HCEC 1CT (cell line): ENCODE data around the gene ITGB3.
"Not testable (repeated sequence)": the region's sequence is repeated elsewhere in the genome, so short reads cannot be mapped to it uniquely, and the experiment has no call there.

ENCODE experiments used
- DNase-seq: peaks from one replicate; pipeline ENCODE4 v3.0.0-alpha.2; 2017

The ITGB3 gene

GRCh38 chr17:47250855-47251254 lies 2.8 kb upstream of the ITGB3 start:
- DNase-seq: no peak

DNA sequence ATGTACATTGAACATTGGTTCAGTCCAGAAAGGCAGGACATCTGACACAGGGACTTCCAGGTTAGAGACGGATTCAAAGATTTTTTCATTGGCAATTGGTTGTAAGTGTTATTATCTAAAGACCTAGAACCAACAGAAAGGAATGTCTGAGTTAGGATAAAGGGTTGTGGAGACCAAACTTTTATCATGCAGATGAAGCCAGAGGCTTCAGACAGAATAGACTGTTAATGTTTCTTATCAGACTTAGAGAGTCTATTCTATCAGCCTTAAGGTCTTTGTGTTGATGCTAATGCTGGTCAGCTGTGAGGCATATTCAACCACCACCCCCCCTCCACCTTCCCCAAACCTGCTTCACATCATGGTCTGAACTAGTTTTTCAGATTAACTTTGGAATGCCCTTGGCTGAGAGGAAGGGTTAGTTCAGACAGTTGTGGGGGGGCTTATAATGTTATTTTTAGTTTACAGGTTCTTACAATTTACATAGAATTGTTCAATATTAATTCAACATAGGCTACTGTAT lies 2.1 kb upstream of the ITGB3 start:
- no peak for DNase-seq

DNA sequence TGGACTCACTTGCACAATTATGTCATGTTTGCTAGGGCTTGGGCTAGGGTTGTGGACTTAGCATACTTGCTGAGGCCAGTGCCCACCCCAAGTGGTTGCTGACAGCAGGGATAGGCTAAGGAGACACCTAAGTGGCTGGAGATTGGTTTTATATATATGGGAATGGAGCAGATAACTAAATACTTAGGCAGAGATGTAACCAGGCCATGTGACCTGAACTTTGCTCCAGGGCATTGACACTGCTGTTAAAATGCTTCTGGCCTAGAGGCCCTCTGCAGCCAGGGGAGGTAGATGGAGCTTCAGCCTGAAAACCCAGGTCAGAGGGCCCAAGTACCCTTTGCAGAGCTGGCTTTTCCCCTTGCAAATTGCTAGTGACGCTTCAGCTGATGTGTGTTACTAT lies 1.4 kb upstream of the ITGB3 start:
- DNase-seq: no peak

GRCh38 chr17:47252766-47253512 lies 688 bp upstream of the ITGB3 start:
- DNase-seq: no peak

DNA sequence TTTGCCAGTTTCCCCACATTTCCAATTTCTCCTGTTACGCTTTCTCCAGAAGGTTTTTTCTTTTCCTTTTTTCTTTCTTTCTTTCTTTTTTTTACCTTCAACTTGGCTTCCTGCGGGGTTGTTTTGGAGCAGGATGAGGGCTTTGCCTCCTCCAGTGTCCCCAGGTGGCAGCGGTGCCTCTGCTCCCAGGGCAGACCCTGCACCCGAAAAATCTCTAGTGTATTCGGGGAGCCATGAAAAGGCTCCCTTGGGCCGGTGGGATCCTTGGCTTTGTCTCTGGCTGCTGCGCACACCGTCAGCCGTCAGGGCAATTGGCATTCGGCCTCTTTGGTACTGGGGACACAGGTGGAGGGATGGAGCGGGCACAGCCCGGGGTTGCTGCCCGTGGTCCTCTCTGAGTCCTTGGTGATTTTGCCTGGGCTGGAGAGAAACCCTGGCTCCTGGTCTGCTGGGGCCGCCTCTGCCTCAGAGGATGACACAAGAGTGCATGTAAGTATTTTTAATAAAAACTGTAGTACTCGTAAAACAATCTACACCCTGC lies 846 bp downstream of the ITGB3 start:
- DNase-seq: no peak

DNA sequence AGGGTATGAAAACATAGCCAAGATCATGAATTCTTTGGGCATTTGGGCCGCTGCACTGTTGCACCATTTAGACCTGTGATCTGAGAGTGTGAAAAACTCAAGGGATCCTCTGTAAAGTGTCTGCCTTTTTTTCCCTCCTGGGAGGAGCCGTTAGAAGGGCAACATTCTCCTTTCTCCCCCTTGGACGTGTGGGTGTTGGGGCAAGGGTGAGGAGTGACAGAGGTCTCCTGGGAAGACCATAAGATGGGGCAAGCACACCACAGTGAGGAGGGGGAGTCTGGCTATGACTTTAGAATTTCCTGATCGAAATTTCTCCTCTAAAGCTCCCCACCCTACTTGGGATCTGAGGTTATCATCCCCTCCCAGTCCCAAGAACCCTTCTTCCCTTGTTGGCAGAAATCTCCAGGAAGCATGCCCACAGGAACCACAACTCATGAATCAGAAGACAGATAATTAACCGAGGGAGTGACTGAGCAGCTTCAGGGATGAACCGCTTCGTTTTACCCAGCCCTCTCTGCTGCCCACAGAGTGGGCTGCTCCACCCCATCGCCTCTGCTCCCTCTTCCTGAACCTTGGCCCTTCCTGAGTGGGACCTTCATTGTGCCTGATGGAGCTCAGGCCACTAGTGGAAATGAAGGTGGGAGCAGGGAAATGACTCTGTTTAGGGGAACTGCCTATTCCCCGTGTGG lies 4.2 kb downstream of the ITGB3 start:
- peak; percentile 77 for DNase-seq

DNA sequence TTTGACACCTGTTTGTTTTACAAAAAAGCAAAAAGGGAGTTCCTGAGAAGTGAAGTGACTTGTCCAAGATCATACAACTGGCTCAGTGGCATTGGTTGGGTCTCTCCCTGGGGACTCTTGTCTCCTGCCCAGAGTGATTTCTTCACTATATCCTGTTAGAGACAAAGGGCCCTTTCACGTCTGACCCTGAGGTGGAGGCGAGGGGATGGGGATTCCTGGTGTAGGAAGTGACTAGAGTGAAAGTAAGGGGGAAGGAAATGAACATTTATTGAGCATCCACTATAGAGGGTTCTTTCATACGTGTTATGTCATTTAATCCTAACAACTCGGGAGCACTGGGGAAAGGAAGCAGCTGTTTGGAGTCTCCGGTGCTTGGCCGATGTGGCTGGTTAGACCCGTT lies 9.0 kb downstream of the ITGB3 start:
- no peak for DNase-seq

GRCh38 chr17:47264166-47264565 lies 10.5 kb downstream of the ITGB3 start:
- no peak for DNase-seq

GRCh38 chr17:47265983-47266541 lies 12.4 kb downstream of the ITGB3 start:
- DNase-seq: peak; percentile 56

- DNase-seq: peak; percentile 22
Observed at GRCh38 chr17:47266782-47267181, 13.2 kb downstream of the ITGB3 start.

- DNase-seq: peak; percentile 93
Observed at GRCh38 chr17:47267354-47267828, 13.8 kb downstream of the ITGB3 start.

DNA sequence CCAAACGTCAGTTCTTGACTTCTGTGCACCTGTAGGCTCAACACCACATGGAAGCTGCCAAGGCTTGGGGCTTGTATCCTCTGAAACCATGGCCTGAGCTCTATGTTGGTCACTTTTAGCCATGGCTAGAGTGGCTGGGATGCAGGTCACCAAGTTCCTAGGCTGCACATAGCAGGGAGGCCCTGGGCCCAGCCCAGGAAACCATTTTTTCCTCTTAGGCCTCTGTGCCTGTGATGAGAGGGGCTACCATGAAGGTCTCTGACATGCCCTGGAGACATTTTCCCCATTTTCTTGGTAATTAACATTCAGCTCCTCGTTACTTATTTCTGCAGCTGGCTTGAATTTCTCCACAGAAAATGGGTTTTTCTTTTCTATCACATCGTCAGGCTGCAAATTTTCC lies 15.3 kb downstream of the ITGB3 start:
- DNase-seq: not testable (repeated sequence)

GRCh38 chr17:47269561-47270280 lies 16.1 kb downstream of the ITGB3 start:
- not testable (repeated sequence) for DNase-seq

- no peak for DNase-seq
Observed at GRCh38 chr17:47270946-47271705, 17.5 kb downstream of the ITGB3 start.

DNA sequence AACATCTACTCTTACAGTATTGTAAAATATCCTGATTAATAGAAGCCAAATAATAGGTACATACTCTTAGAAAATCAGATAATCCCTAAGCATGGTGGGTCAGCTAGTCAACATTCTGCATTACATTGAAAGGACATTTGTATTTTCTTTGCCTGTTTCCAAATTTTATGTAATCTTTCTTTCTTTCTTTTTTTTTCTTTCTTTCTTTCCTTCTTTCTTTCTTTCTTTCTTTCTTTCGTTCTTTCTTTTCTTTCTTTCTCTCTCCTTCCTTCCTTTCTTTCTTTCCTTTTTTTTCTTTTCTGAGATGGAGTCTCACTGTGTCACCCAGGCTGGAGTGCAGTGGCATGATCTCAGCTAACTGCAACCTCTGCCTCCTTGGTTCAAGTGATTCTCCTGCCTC lies 18.9 kb downstream of the ITGB3 start:
- no peak for DNase-seq

DNA sequence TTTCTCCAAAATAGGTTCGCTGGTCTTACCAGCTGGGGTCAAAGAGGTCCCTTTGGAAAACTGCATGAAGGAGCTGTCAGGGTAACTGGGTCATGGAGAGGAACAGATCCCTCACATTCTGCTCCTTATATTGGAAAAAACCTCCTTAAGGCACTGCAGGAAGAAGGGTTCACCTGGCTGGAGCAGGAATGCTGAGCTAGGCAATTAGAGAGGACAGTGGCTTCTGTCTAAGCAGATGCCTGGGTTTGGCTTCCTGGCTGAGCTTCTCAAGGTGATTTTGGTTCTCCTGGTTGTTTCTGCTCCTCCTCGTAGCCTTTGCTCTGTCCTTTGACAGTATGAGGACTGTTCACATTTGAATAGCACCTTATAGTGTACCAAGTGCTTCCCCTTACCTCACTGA lies 19.6 kb downstream of the ITGB3 start:
- no peak for DNase-seq

DNA sequence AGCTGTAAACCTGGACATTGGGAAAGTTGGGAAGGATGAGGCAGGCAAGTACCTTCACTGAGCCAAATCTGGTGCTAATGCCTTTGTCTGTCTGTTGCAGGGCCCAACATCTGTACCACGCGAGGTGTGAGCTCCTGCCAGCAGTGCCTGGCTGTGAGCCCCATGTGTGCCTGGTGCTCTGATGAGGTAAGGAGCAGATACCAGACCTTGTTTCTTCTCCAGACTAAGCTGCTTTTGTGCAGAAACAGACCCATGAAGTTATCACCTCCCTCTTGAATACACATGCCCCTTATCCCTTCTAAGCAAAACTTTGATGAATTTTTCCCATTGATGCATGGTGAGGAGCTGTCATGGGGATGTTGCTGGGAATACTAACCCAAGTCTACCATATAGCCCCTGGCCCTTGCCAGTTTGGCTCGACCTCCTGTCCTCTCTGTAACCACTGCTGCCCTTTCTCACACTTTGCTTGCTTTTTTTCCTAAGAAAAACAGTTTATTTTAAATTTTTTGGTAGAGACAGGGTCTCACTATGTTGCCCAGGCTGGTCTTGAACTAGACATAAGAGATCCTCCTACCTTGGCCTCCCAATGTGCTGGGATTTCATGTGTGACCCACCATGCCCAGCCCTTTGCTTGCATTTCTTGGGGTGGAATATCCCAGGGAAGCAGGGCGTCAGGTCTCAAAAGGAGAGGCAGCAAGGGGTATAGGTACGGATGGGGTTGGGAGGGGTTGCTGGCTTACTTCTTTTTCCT lies 20.9 kb downstream of the ITGB3 start:
- no peak for DNase-seq

GRCh38 chr17:47275245-47275984 lies 21.8 kb downstream of the ITGB3 start:
- DNase-seq: peak; percentile 29

DNA sequence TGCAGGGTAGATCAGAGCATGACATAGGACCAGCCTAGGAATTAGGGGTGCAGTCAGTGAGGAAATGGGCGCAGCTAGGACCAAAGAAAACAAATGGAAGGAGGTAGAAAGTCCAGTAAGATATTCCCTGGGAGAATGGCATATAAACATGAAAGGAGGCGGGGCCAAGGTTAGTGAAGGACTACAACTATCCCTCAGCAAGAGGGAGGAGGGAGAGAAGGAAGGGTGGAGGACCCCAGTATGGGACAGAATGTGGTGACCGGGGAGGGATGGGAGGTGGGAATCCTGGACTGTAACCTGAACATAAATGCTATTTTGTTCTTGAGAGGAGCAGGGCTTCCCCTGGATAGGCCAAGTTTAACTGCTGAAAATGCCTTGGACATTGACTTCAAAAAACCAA lies 22.8 kb downstream of the ITGB3 start:
- no peak for DNase-seq

DNA sequence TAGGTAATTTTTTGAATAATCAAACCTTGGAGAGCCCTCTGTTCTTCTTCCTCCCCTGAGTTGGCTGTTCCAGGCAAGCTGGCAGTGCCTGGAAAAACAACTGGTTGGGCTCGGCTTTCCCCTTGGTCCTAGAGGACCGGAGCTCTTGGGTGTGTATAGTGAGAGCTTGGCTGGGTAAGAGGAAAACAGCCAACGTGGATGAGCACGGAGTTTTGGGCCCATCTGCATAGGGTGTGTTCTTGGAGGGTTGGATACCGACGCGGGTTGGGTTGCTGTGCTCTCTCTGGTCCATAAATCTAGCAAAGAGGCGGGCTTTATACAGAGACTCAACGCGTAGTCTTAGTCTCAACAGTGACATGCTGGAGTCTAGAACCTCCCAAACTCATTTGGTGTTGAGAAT lies 23.2 kb downstream of the ITGB3 start:
- peak; percentile 57 for DNase-seq

DNA sequence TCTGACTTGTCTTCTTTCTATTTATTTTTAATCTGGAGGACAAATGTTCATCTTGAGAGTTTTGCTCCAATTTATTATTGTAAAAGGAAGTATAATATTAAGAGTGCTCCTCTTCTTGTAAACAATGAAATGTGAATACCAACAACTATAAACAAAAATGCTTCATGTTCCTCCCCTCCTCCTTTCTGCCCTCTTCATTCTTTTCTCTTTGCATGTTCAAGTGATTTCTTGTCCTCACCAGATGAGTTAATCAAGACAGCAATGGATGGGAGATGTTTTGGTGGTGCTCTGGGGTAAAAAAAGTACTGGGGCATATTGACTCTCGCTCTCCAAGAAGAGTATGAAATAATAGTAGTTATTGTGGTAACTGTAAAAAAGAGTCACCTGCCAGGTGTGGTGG lies 24.3 kb downstream of the ITGB3 start:
- DNase-seq: peak; percentile 65
